ENCODE measurements around the gene CENPL. TPM values are rescaled to one million over a fixed set of nuclear protein-coding genes. Genes with fewer than 3 reads are reported as not detected.
"Not testable (repeated sequence)": the region's sequence is repeated elsewhere in the genome, so short reads cannot be mapped to it uniquely, and the experiment has no call there.

Gene CENPL
- total RNA-seq, 1 donor from 2014 or later = 7.9 TPM

DNA sequence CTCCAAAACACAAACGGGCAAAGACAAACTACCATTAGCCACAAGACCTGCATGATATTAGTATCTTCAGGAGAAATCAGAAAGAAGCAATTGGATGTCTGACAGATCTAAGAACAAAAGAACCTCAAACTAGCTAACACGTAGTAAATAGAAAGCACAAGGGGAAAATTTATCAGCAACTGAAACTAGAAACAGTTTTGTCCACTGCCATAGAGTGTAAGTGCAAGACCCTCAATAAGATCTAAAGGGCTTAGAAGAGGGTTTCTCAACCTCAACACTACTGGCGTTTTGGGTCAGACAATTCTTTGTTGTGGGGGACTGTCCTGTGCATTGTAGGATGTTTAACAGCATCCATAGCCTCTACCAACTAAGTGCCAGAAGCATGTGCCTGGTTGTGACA is 55.9 kb downstream of the CENPL start:
- Mint-ChIP-seq H3K4me1 (ENCODE audit: unreplicated experiment) (no peaks in the 10 kb centered on the region), H3K27me3 (ENCODE audit: unreplicated experiment) (no peaks in the 10 kb centered on the region), H3K9me3 (ENCODE audit: unreplicated experiment) (peaks cover 8% of the 10 kb centered on the region), H3K4me3 (ENCODE audit: unreplicated experiment) (no peak overlapping the region), H3K27ac (ENCODE audit: unreplicated experiment) (no peak overlapping the region), H3K36me3 (ENCODE audit: unreplicated experiment) (peaks cover 23% of the 10 kb centered on the region)
- DNase-seq (ENCODE audit: extremely low spot score, unreplicated experiment) = no peak
- TF ChIP-seq, protein P1, sequence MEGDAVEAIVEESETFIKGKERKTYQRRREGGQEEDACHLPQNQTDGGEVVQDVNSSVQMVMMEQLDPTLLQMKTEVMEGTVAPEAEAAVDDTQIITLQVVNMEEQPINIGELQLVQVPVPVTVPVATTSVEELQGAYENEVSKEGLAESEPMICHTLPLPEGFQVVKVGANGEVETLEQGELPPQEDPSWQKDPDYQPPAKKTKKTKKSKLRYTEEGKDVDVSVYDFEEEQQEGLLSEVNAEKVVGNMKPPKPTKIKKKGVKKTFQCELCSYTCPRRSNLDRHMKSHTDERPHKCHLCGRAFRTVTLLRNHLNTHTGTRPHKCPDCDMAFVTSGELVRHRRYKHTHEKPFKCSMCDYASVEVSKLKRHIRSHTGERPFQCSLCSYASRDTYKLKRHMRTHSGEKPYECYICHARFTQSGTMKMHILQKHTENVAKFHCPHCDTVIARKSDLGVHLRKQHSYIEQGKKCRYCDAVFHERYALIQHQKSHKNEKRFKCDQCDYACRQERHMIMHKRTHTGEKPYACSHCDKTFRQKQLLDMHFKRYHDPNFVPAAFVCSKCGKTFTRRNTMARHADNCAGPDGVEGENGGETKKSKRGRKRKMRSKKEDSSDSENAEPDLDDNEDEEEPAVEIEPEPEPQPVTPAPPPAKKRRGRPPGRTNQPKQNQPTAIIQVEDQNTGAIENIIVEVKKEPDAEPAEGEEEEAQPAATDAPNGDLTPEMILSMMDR (IDR thresholded peaks at IDR 0.05) = no peak

- no peaks in the 10 kb centered on the region for H3K27me3 Mint-ChIP-seq (ENCODE audit: unreplicated experiment)
- H3K27ac Mint-ChIP-seq (ENCODE audit: unreplicated experiment) = no peak overlapping the region
- DNase-seq (ENCODE audit: extremely low spot score, unreplicated experiment) = no peak
- H3K36me3 Mint-ChIP-seq (ENCODE audit: unreplicated experiment) = peaks cover 29% of the 10 kb centered on the region
- peaks cover 14% of the 10 kb centered on the region for H3K9me3 Mint-ChIP-seq (ENCODE audit: unreplicated experiment)
- TF ChIP-seq, protein P1 (IDR thresholded peaks at IDR 0.05) = no peak
- H3K4me3 Mint-ChIP-seq (ENCODE audit: unreplicated experiment) = no peak overlapping the region
- no peaks in the 10 kb centered on the region for H3K4me1 Mint-ChIP-seq (ENCODE audit: unreplicated experiment)
Observed at GRCh38 chr1:173768206-173768605, 56.5 kb downstream of the CENPL start.

- not testable (repeated sequence) for H3K4me3 Mint-ChIP-seq (ENCODE audit: unreplicated experiment); H3K4me1 Mint-ChIP-seq (ENCODE audit: unreplicated experiment); H3K27me3 Mint-ChIP-seq (ENCODE audit: unreplicated experiment); H3K27ac Mint-ChIP-seq (ENCODE audit: unreplicated experiment); DNase-seq (ENCODE audit: extremely low spot score, unreplicated experiment)
- Mint-ChIP-seq H3K9me3 (ENCODE audit: unreplicated experiment) (peaks cover 41% of the 10 kb centered on the region), H3K36me3 (ENCODE audit: unreplicated experiment) (peaks cover 50% of the 10 kb centered on the region)
Observed at GRCh38 chr1:173764331-173764730, 60.4 kb downstream of the CENPL start.

DNA sequence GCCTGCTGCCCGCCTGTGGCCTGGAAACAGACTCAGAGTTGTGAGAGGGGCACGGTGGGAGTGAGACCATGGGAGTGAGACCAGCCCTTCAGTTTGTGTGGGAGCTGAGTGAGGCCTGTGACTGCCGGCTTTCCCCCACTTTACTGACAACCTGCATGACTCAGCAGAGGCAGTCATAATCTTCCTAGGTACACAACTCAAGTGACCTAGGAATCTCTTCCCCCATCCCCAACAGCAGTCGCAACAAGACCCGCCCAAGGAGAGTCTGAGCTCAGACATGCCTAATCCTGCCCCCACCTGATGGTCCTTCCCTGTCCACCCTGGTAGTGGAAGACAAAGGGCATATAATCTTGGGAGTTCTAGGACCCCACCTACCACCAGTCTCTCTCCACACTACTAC is 65.7 kb downstream of the CENPL start:
- H3K36me3 Mint-ChIP-seq (ENCODE audit: unreplicated experiment) = peaks cover 84% of the 10 kb centered on the region
- H3K27ac Mint-ChIP-seq (ENCODE audit: unreplicated experiment) = no peak overlapping the region
- no peak overlapping the region for H3K4me3 Mint-ChIP-seq (ENCODE audit: unreplicated experiment)
- H3K4me1 Mint-ChIP-seq (ENCODE audit: unreplicated experiment) = no peaks in the 10 kb centered on the region
- TF ChIP-seq, protein P1 (IDR thresholded peaks at IDR 0.05) = no peak
- H3K9me3 Mint-ChIP-seq (ENCODE audit: unreplicated experiment) = peaks cover 36% of the 10 kb centered on the region
- H3K27me3 Mint-ChIP-seq (ENCODE audit: unreplicated experiment) = no peaks in the 10 kb centered on the region
- DNase-seq (ENCODE audit: extremely low spot score, unreplicated experiment) = no peak

GRCh38 chr1:173758110-173758509 is 66.6 kb downstream of the CENPL start:
- TF ChIP-seq, protein P1 (IDR thresholded peaks at IDR 0.05) = no peak
- Mint-ChIP-seq H3K9me3 (ENCODE audit: unreplicated experiment) (peaks cover 28% of the 10 kb centered on the region), H3K27me3 (ENCODE audit: unreplicated experiment) (no peaks in the 10 kb centered on the region), H3K36me3 (ENCODE audit: unreplicated experiment) (peaks cover 79% of the 10 kb centered on the region), H3K4me1 (ENCODE audit: unreplicated experiment) (no peaks in the 10 kb centered on the region), H3K4me3 (ENCODE audit: unreplicated experiment) (no peak overlapping the region), H3K27ac (ENCODE audit: unreplicated experiment) (no peak overlapping the region)
- no peak for DNase-seq (ENCODE audit: extremely low spot score, unreplicated experiment)

GRCh38 chr1:173757666-173758065 is 67.0 kb downstream of the CENPL start:
- Mint-ChIP-seq H3K36me3 (ENCODE audit: unreplicated experiment) (peaks cover 75% of the 10 kb centered on the region), H3K4me1 (ENCODE audit: unreplicated experiment) (no peaks in the 10 kb centered on the region), H3K4me3 (ENCODE audit: unreplicated experiment) (no peak overlapping the region), H3K27ac (ENCODE audit: unreplicated experiment) (no peak overlapping the region), H3K9me3 (ENCODE audit: unreplicated experiment) (peaks cover 24% of the 10 kb centered on the region), H3K27me3 (ENCODE audit: unreplicated experiment) (no peaks in the 10 kb centered on the region)
- TF ChIP-seq, protein P1 (IDR thresholded peaks at IDR 0.05) = no peak
- DNase-seq (ENCODE audit: extremely low spot score, unreplicated experiment) = no peak
